T-helper 22 cell (primary cell): ENCODE measurements around the gene PARN.
"Not testable (repeated sequence)": the region's sequence is repeated elsewhere in the genome, so short reads cannot be mapped to it uniquely, and the experiment has no call there.

Experiments used
- DNase-seq: peaks from one replicate; pipeline ENCODE4 v3.0.0-alpha.2; 2020; ENCODE audit warnings: low read depth

PARN gene

GRCh38 chr16:14574698-14575415 is 55.2 kb downstream of the PARN start:
- DNase-seq: not testable (repeated sequence)

GRCh38 chr16:14572535-14572934 is 57.5 kb downstream of the PARN start:
- no peak for DNase-seq

GRCh38 chr16:14569213-14569612 is 60.8 kb downstream of the PARN start:
- no peak for DNase-seq

- no peak for DNase-seq
Observed at GRCh38 chr16:14566599-14566998, 63.5 kb downstream of the PARN start.

- DNase-seq: no peak
Observed at GRCh38 chr16:14565688-14566025, 64.4 kb downstream of the PARN start.

GRCh38 chr16:14564861-14565687 is 65.0 kb downstream of the PARN start:
- no peak for DNase-seq

GRCh38 chr16:14564323-14564722 is 65.7 kb downstream of the PARN start:
- no peak for DNase-seq

- no peak for DNase-seq
Observed at GRCh38 chr16:14562691-14563491, 67.2 kb downstream of the PARN start.

GRCh38 chr16:14560523-14560922 is 69.5 kb downstream of the PARN start:
- DNase-seq: no peak

GRCh38 chr16:14559809-14560241 is 70.2 kb downstream of the PARN start:
- no peak for DNase-seq

- DNase-seq: no peak
Observed at GRCh38 chr16:14553447-14553846, 76.6 kb downstream of the PARN start.

- DNase-seq: no peak
Observed at GRCh38 chr16:14549789-14550153, 80.3 kb downstream of the PARN start.

GRCh38 chr16:14548933-14549788 is 80.9 kb downstream of the PARN start:
- DNase-seq: no peak

GRCh38 chr16:14545346-14545884 is 84.6 kb downstream of the PARN start:
- no peak for DNase-seq

- DNase-seq: not testable (repeated sequence)
Observed at GRCh38 chr16:14544846-14545245, 85.2 kb downstream of the PARN start.

GRCh38 chr16:14539631-14540030 is 90.4 kb downstream of the PARN start:
- no peak for DNase-seq

- no peak for DNase-seq
Observed at GRCh38 chr16:14539156-14539555, 90.9 kb downstream of the PARN start.

- no peak for DNase-seq
Observed at GRCh38 chr16:14538604-14539003, 91.5 kb downstream of the PARN start.

- no peak for DNase-seq
Observed at GRCh38 chr16:14531613-14532012, 98.4 kb downstream of the PARN start.

- DNase-seq: no peak
Observed at GRCh38 chr16:14531101-14531500, 99.0 kb downstream of the PARN start.

GRCh38 chr16:14530046-14530445 is 100.0 kb downstream of the PARN start:
- no peak for DNase-seq
